Esophagus (tissue), 2 donors: ENCODE results near the gene USP22. TPM values are rescaled to one million over a fixed set of nuclear protein-coding genes. Genes with fewer than 3 reads are reported as not detected.
"Not testable (repeated sequence)": the region's sequence is repeated elsewhere in the genome, so short reads cannot be mapped to it uniquely, and the experiment has no call there.

ENCODE experiments used
- H3K27ac ChIP-seq, 2 donors: one replicate each; pipeline ENCODE4 v1.5.1; 2013; ENCODE audit warnings: low read depth in 2 of 2, mild to moderate bottlenecking in 2 of 2, inconsistent platforms in 1 of 2, low read length in 1 of 2, moderate library complexity in 1 of 2
- H3K27me3 ChIP-seq, 2 donors: one replicate each; pipeline ENCODE4 v1.6.1; 2013; ENCODE audit warnings: low read length in 2 of 2, control low read depth in 1 of 2, mild to moderate bottlenecking in 1 of 2; ENCODE audit not compliant: insufficient read depth in 2 of 2, control insufficient read depth in 1 of 2
- H3K36me3 ChIP-seq, 2 donors: one replicate each; pipeline ENCODE4 v1.6.1; 2013; ENCODE audit warnings: low read length in 1 of 2; ENCODE audit not compliant: control insufficient read depth in 2 of 2, insufficient read depth in 2 of 2
- H3K4me1 ChIP-seq, 2 donors: one replicate each; pipeline ENCODE4 v1.6.1; 2013; ENCODE audit warnings: low read length in 1 of 2; ENCODE audit not compliant: control insufficient read depth in 2 of 2, insufficient read depth in 2 of 2
- H3K4me3 ChIP-seq, 2 donors: one replicate each; pipeline ENCODE4 v1.5.1; 2013; ENCODE audit warnings: low read length in 2 of 2, mild to moderate bottlenecking in 2 of 2, low read depth in 1 of 2, moderate library complexity in 1 of 2
- H3K9me3 ChIP-seq, 2 donors: one replicate each; pipeline ENCODE4 v1.6.1; 2013; ENCODE audit warnings: mild to moderate bottlenecking in 2 of 2, low read depth in 1 of 2, low read length in 1 of 2, moderate library complexity in 1 of 2; ENCODE audit not compliant: control insufficient read depth in 2 of 2, insufficient read depth in 1 of 2
- WGBS, 2 donors: extraction: QIAGEN DNeasy Blood & Tissue Kit; methylation state at CpG; one replicate each; pipeline ENCODE4 v1.1.7; 2013; 5-methylcytosine and 5-hydroxymethylcytosine counted together
- polyA plus RNA-seq, 2 donors: library from polyadenylated mRNA; stranded (reverse); fragments of 200-250 nt; gene quantifications; one replicate each; pipeline ENCODE4 v1.2.3, GENCODE V29; 2013
- donor health status: healthy with polysubstance abuse.
- donor health status: Bipolar disorder and iron deficiency.

Gene USP22
- polyA plus RNA-seq, 2 donors: 19.6 to 29.9 TPM

- no peak overlapping the region for H3K27ac ChIP-seq
- H3K4me1 ChIP-seq: no peaks in the 10 kb centered on the region
- H3K4me3 ChIP-seq: no peak overlapping the region
- no peaks in the 10 kb centered on the region for H3K27me3 ChIP-seq
- no peaks in the 10 kb centered on the region for H3K36me3 ChIP-seq
- 72 to 76% methylated on average over 5 of the region's 5 CpGs for WGBS, 2 donors
- H3K9me3 ChIP-seq: no peaks in the 10 kb centered on the region
Measured at GRCh38 chr17:21058098-21058893, 15.5 kb upstream of the USP22 start.

GRCh38 chr17:21053056-21053455 lies 10.2 kb upstream of the USP22 start:
- H3K4me3 ChIP-seq, H3K27me3 ChIP-seq, H3K36me3 ChIP-seq, H3K27ac ChIP-seq, H3K9me3 ChIP-seq, H3K4me1 ChIP-seq: not testable (repeated sequence)
- WGBS, 2 donors: 87 to 92% methylated on average over 8 of the region's 8 CpGs

- H3K4me1 ChIP-seq: no peaks in the 10 kb centered on the region
- H3K4me3 ChIP-seq: no peak overlapping the region
- no peak overlapping the region for H3K27ac ChIP-seq
- H3K36me3 ChIP-seq: no peaks in the 10 kb centered on the region
- WGBS, 2 donors: 90 to 94% methylated on average over 1 of the region's 1 CpG
- H3K9me3 ChIP-seq: no peaks in the 10 kb centered on the region
- H3K27me3 ChIP-seq: no peaks in the 10 kb centered on the region
Measured at GRCh38 chr17:21049457-21049856, 6.6 kb upstream of the USP22 start.

- H3K36me3 ChIP-seq: no peaks in the 10 kb centered on the region
- no peaks in the 10 kb centered on the region for H3K9me3 ChIP-seq
- 88 to 93% methylated on average over 3 of the region's 3 CpGs for WGBS, 2 donors
- H3K4me1 ChIP-seq: no peaks in the 10 kb centered on the region
- H3K4me3 ChIP-seq: no peak overlapping the region
- H3K27me3 ChIP-seq: no peaks in the 10 kb centered on the region
- no peak overlapping the region for H3K27ac ChIP-seq
Measured at GRCh38 chr17:21046216-21046615, 3.4 kb upstream of the USP22 start.

- Histone ChIP-seq H3K9me3 (no peaks in the 10 kb centered on the region), H3K4me3 (no peak overlapping the region), H3K27ac (no peak overlapping the region), H3K36me3 (no peaks in the 10 kb centered on the region), H3K27me3 (no peaks in the 10 kb centered on the region), H3K4me1 (peaks cover under 1 to 2% of the 10 kb centered on the region in 2 donors)
- WGBS, 2 donors: 95 to 96% methylated on average over 10 of the region's 10 CpGs
Measured at GRCh38 chr17:21044971-21045370, 2.2 kb upstream of the USP22 start.

- Histone ChIP-seq H3K4me1 (peaks cover 2 to 3% of the 10 kb centered on the region in 2 donors), H3K27ac (peak overlapping the region; percentile 95 to 98), H3K27me3 (no peaks in the 10 kb centered on the region), H3K9me3 (no peaks in the 10 kb centered on the region), H3K4me3 (peak overlapping the region; percentile 89 to 92), H3K36me3 (no peaks in the 10 kb centered on the region)
- 3% methylated on average over 49 of the region's 50 CpGs for WGBS, 2 donors
Measured at GRCh38 chr17:21043296-21044232, 753 bp upstream of the USP22 start.

- Histone ChIP-seq H3K36me3 (peaks cover 0 to 3% of the 10 kb centered on the region in 2 donors), H3K9me3 (no peaks in the 10 kb centered on the region), H3K27me3 (no peaks in the 10 kb centered on the region), H3K4me3 (peak overlapping the region; percentile 92 to 99), H3K27ac (peak overlapping the region; percentile 100), H3K4me1 (peaks cover 2 to 7% of the 10 kb centered on the region in 2 donors)
- WGBS, 2 donors: 0 to 1% methylated on average over 47 of the region's 47 CpGs
Measured at GRCh38 chr17:21041741-21042457, 912 bp downstream of the USP22 start.

GRCh38 chr17:21039839-21040575 lies 2.8 kb downstream of the USP22 start:
- Histone ChIP-seq H3K9me3 (no peaks in the 10 kb centered on the region), H3K27me3 (no peaks in the 10 kb centered on the region), H3K4me3 (peak overlapping the region in 1 of 2 donors; percentile 92), H3K4me1 (peaks cover 2 to 7% of the 10 kb centered on the region in 2 donors), H3K36me3 (peaks cover 0 to 3% of the 10 kb centered on the region in 2 donors), H3K27ac (peak overlapping the region; percentile 47 to 61)
- WGBS, 2 donors: 17 to 20% methylated on average over 6 of the region's 6 CpGs
